Embryonic facial prominence (tissue), 1 donor: ENCODE results near the gene TAOK3.
"Not testable (repeated sequence)": the region's sequence is repeated elsewhere in the genome, so short reads cannot be mapped to it uniquely, and the experiment has no call there.

ENCODE experiments used
- DNase-seq: peaks from one replicate; pipeline ENCODE4 v3.0.0-alpha.2; 2016; ENCODE audit errors: extremely low spot score

Gene TAOK3

DNA sequence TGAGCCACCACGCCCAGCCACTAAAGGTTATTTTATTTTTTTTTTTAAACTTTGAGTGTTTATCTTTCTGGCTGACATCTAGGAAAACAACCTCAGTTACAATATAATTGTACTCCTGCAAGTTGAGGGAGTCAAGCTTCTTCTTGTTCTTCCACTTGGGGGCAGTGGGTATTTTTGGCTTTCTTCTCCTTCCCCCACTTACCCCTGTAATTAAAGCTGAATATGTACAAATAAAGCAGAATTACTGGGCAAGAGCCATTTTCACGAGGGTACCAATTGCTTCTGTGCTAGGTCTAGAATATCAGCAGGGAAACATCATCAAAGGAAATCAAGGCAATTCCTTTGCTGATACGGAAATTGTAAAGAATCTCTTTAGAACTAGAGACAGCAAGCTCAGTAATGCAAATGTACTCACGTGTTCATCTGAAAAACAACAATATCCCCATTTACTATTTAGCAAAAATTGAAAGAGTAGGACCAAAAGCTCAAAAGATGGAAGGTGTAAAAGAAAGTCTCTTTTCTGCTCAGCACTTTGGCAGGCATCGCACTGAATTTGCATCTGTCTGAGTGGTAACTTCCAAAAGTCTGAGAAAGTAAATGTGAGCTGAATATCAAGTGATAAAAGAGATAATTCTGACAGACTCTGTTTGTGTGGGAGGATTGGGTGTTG lies 72.8 kb downstream of the TAOK3 start:
- DNase-seq: no peak

DNA sequence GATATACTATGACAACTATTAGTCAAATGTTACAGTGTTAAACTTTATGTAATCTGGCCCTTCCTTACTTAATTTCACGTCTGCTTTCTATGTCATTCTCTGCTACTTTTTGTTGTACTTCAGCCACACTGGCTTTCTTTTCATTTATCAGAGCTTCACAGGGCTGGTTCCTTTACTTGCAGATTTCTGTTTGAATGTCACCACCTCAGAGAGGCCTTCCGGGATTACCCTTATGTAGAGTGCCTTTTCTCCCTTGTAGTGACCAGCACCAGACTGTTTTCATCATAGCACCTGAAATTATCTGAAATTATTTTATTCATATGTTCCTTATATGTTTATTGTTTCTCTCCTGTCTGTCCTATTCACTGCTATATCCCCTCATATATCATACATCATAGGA lies 75.4 kb downstream of the TAOK3 start:
- DNase-seq: no peak

DNA sequence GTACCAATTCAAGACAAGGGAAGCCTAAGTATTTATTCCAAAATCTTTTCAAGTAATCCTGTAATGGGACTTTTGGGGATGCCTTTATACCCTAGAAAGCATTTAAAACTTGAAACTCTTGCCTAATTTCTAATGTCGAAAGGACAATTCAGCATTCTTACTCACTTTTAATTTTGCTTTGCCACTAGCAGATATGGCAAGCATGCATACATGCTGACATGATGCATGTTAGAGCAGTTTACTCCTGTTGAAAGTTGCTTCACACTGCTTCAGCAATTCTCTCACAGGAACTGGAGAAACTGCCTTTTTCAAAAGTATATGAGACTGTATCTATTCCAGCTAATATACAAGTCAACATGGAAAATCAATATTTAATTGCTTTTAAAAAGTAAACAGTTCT lies 79.9 kb downstream of the TAOK3 start:
- DNase-seq: no peak

DNA sequence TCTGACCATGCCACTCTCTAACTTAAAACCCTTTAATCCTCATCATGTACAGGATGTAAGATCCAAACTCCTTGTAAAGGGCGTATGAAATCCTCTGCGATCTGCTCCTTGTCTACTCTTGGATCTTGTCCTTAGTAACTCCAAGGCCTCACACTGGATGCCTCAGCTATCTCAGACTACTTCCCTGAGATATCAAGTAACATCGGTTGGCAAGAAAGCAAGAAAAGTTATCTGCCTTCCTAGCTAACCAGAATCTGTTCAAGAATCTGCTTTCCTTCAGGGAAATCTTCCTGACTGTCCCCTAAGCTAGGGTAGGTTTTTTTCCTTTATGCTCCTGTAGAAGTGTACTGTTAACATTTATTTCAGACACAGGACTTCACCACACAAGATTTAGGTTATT lies 82.6 kb downstream of the TAOK3 start:
- DNase-seq: no peak

DNA sequence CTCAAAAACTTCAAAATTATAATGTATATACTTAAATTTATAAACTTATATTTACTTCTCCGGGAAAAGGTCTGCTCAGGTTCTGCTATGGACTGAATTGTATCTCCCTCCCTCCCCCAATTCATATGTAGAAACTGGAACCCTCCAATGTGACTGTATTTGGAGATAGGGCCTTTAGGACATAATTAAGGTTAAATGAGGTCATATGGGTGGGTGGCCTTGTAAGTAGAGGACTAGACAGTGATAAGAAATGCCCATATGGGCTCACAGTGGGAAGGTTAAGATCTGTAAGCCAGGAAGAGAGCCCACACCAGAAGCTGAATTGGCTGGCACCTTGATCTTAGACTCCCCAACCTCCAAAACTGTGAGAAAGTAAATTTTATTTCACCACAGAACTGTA lies 84.5 kb downstream of the TAOK3 start:
- DNase-seq: no peak

DNA sequence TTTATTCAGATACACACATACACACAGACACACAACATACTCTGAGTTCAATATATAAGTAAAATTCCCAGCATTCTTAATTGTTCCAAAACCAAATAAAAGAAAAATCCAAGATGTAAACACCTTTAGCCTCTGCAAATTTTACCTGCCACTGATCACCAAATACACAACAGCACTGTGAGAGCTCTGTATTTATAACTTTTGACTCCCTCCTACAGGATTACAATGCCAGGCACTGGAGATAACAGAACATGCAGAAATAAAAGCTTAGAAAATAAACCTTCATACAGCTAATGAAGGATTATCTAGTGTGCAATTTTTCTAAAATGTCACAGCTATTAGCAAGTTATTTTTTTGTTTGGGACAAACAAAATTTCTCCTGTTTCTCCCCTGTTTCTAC lies 85.0 kb downstream of the TAOK3 start:
- DNase-seq: no peak

DNA sequence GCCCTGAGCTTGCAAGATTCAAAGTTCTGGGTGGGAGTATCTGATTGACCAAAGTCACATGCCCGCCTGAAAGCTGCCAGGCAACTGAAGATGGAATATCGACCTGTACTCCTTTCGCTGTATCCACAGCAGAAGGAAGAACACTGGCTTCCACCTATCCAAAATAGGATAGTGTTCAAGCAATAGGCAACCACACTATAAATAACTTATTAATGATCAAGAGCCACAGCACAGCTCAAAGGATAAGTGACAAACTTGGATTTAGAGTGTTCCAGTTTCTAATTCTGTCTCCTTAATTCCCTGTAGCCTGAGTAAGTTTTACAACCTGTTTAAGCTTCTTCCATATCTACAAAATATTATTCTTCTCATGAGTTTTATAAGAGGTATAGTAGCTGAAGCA lies 89.9 kb downstream of the TAOK3 start:
- DNase-seq: no peak

DNA sequence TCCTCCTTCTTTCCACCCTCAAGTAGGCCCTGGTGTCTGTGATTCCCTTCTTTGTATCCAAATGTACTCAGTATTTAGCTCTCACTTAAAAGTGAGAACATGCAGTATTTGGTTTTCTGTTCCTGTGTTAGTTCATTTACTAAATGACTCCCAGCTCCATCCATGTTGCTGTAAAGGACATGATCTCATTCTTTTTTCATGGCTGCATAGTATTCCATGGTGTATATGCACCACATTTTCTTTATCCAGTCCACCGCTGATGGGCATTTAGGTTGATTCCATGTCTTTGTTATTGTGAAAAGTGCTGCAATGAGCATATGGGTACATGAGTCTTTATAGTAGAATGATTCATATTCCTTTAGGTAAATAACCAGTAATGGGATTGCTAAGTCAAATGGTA lies 94.4 kb downstream of the TAOK3 start:
- not testable (repeated sequence) for DNase-seq

DNA sequence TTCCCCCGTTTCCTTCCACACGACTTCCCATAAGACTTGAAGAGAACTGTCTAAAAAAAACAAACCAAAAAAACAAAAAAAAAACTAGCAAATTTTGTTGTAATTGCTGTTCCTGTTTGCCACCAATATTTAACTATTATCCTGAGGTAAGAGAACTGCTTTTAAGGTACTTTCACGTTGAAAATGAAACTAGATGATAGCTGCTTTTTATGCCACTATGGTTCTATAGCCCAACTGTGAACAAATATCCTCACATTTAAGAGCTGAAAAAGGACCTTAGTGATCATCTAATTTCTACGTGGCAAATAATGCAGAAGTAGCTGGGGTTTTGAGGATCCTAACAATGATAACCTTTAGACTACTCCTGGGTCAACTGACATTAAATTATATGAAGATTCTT lies 98.6 kb downstream of the TAOK3 start:
- DNase-seq: no peak

DNA sequence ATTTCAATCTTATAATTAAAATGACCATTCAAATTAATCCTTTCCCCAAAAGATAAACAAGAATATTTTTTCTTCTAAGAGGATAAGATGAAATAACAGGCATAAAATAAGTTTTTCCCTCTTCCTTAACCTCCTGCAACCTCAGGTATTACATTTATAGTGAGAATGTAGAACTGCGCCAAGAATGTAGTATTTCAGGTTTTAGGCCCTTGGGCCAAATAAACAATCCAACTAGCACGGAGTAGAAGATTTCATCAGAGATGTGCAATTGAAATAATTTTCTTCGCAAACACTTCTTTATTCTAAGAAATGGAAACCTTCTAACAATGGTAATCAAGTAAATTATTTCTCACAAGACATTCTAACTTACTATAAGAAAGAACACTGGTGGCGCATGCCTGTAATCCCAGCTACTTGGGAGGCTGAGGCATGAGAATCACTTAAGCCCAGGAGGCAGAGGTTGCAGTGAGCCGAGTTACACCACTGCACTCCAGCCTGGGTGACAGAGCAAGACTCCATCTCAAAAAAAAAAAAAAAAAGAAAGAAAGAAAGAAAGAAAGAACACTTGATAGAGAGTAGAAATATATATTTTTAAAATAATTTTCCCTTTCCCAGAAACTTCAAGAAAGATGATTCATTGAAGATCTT lies 100.8 kb downstream of the TAOK3 start:
- DNase-seq: no peak

DNA sequence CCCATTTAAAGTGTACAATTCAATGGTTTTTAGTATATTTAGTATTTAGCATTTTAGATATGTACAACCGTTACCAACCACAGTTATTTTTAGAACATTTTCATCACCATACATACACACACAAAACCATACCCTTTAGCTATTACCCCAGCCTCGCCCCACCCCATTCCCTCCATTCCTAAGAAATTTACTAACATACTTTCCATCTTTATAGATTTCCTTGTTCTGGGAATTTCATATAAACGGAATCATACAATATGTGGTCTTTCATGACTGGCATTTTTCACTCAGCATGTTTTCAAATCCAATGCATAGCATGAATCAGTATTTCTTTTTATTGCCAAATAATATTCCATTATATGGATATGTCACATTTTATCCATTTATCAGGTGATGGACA lies 101.5 kb downstream of the TAOK3 start:
- no peak for DNase-seq

DNA sequence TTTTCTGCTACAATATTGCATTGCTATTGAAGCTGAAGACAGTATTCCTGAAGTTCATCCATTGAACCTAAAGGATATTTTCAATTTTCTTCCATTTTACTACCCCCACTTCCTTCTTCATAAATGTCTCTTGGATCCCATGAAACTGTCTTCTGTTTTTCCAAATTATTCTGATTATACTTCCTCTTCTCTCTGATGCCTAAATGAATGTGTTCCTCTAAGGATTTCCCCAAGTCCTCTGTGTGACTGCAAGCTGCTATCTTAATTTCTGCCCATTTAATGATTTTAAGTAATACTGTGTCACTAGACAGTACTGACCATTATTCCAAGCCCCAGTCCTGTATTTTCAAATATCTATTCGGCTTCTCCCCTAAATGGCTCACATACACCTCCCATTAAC lies 102.9 kb downstream of the TAOK3 start:
- no peak for DNase-seq

DNA sequence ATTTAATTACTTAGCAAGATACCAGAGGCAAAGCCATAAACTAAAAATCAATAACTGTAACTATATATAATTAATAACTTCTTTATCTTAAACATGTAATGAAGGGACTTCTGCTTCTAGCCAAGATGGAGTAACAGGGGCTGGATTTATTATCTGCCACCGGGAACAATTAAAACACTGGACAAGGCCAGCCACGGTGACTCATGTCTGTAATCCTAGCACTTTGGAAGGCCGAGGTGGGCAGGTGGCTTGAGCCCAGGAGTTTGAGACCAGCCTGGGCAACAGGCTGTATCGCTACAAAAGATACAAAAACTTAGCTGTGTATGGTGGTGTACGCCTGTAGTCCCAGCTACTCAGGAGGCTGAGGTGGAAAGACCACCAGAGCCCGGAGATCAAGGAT lies 113.6 kb downstream of the TAOK3 start:
- no peak for DNase-seq

DNA sequence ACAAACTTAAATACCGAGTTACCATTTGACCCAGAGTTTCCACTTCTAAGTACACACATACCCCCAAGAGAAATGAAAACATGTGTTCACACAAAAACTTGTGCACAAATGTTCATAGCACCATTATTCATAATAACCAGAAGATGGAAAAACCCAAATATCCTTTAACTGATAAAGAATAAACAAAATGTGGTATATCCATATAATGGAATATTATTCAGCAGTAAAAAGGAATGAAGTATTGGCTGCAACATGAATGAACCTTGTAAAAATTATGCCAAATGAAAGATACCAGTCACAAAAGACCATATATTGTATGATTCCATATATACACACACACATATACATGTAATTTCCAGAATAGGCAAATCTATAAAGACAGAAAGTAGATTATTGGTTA lies 116.4 kb downstream of the TAOK3 start:
- no peak for DNase-seq

DNA sequence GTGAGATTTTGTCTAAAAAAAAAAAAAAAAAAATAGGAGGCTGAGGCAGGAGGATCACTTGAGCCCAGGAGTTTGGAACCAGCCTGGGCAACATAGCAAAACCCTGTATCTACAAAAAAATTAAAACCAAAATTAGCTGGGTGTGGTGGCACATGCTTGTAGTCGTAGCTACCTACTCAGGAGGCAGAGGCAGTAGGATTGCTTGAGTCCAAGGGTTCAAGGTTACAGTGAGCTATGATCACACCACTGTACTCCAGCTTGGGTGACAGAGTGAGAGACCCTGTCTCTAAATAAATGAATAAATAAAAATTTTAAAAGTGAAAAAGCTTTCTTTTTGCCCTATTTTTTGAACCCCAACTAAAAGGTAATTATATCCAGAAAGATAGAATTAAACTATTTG lies 123.2 kb downstream of the TAOK3 start:
- no peak for DNase-seq

DNA sequence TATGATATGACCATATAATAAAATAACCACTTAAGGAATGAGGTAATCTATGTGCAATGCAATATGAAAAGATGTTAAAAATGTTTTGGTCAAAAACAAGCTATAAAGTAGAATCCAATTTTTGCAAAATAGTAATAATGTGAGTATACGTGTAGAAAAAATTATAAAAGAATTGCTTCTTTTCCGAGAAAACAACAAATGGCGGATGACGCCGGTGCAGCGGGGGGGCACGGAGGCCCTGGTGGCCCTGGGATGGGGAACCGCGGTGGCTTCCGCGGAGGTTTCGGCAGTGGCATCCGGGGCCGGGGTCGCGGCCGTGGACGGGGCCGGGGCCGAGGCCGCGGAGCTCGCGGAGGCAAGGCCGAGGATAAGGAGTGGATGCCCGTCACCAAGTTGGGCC lies 126.8 kb downstream of the TAOK3 start:
- DNase-seq: not testable (repeated sequence)

DNA sequence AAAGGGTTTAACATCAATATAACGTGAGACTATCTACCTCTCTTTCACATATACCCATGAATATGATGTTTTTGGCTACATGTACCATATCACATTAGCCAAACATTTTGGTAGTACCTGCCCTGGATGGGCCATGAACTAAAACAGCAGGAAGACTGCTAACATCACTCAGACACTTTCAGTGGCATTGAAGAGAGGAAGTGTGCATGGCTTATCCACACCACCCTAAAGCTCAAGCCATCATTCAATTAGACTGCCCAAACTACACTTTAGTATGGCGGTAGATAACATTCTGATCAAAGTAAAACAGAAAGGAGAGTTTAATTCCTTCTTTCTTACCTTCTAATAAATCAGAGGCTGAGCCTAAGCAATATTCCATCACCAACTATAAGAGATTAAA lies 133.8 kb downstream of the TAOK3 start:
- no peak for DNase-seq

DNA sequence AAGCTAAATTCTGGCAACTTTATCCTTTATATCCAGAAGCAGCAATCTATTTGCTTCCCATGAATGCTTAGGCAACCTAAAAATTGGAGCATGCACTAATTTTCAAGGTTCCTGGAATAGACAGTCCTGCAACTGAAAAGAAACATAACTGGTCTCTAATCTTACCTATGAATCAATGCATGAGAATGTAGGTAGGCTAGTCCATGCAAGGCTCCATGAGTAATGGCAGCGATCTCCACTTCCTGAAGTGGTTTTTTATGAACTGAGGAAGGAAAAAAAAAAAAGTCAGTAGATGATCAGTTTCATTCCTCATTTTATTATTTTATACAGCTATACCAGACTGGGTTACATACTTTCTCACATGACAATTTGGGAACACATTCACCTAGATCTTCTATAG lies 134.8 kb downstream of the TAOK3 start:
- no peak for DNase-seq

DNA sequence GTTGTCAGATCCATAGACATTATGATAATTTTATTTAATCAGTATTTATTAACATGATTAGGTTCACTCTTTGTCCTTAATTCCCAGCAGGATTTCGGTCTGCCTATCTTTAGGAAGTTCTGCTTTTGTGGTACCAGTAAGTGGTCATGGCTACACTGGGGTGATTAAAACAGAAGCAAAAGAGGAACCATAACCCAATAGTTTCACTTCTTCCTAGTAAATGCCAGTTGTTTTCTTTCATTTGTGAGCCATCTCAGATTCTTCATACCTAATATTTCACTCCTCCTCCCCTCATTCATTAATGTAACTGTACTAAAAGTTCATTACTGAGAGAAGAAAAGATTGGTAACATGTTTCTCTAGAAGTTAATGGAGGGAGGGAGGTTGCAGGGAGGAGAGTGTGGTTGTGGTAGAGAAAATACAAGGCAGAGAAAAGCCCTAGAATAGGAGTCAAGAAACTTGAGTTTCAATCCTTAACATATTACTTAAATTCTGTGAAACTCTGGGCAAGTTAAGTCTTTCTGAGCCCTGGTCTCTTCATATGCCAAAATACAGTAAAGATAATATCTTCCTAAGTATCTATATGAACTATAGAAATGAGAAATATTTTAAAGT lies 135.5 kb downstream of the TAOK3 start:
- no peak for DNase-seq

DNA sequence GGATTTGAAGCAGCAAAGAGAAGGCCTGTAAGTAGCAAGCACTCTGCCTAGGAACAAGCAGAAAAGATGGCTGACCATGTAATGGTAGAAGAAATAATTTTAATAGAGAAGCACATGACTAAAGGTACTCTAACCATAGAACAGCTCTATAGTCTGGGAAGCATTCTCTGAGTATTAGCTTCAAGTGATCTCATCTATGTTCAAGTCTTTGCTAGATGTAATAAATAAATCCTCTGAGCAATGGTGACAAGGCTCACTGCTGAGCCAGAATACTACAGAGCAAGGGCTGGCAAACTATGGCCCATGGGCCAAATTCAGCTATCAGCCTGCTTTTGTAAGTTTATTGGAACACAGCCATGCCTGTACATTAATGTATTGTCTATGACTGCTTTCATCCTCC lies 152.0 kb downstream of the TAOK3 start:
- no peak for DNase-seq

DNA sequence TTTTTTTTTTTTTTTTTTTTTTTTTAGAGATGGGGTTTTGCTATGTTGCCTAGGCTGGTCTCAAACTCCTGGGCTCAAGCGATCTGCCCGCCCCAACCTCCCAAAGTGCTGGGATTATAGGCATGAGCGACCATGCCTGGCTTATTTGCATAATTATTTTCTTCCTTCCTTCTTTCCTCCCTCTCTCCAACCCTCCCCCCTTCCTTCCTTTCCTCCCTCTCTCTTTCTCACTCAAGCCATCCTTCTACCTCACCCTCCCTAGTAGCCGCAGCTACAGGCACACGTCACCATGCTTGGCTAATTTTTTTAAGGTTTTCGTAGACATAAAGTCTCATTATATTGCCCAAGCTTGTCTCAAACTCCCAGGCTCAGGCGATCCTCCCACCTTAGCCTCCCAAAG lies 152.9 kb downstream of the TAOK3 start:
- DNase-seq: no peak

DNA sequence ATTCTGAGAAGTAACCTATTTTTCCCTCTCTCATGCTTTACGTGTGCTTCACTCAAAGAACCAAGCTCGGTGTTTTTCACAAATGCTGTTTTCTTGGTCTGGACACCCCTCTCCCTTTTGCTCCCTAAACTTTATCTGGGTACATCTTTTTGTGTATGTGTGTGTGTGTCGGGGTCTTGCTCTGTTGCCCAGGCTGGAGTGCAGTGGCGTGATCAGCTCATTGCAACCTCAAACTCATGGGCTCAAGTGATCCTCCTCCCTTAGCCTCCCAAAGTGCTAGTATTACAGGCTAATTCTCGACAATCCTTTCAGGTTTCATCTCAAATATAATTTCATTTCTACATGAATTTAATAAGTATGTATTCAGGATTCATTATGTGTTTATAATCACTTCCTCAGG lies 153.6 kb downstream of the TAOK3 start:
- DNase-seq: no peak

DNA sequence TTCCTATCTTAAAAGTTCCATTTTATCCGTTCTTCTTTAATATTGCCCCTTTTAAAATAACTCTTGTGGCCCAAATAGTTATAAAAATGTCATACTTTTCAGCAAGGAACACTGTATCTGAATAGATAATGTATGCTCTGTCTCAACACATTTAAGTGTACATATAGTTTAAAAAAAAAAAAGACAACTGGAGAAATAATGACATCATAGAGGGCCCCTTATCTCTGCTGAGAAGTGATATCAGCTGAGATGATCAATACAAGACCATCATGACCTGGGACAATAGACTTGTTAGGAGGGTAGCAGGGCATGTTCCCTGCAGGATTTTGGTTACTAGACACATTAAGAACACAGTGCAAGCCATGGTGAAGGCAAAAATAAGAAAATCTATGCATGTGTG lies 159.3 kb downstream of the TAOK3 start:
- no peak for DNase-seq

DNA sequence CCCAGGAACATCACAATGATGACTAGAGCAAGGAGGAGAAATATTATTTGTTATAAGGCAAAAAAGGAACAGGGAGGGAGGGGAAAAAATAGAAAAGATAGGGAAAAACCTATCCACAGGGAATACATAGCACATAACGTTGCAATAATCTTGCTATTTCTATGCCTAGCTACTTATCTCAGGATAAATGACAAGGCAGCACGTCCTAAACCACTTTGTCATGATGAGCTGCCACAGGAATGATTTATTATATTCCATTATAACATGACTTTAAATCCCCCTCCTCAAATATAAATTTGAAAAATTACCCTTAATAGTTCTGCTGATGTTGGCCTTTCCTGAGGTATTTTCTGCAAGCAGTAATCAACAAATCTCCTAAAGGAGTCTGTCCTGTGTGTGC lies 160.1 kb downstream of the TAOK3 start:
- no peak for DNase-seq
